ENCODE results near the gene CAMKMT. TPM values are rescaled to one million over a fixed set of nuclear protein-coding genes. Genes with fewer than 3 reads are reported as not detected.

Gene CAMKMT
- polyA plus RNA-seq, 3 donors, result 4.7 to 7.8 (median 7.0) TPM

GRCh38 chr2:44430342-44430741, 68.6 kb downstream of the CAMKMT start:
- intact Hi-C loops (cut with micrococcal nuclease), result no loop called here
- peaks cover 0 to 3% (median 0%) of the 10 kb centered on the region in 7 donors for H3K9me3 Mint-ChIP-seq
- Histone ChIP-seq H2AFZ (ENCODE audit: insufficient read depth, low read depth, low read length, poor library complexity, severe bottlenecking) (no peak overlapping the region), H3K27ac (ENCODE audit: low read depth in 1 of 2, low read length in 2 of 2) (no peak overlapping the region), H3K4me3 (replicated peaks in 1 of 3; ENCODE audit: low read depth in 2 of 3, low read length in 3 of 3) (no peak overlapping the region), H3K4me1 (ENCODE audit: control insufficient read depth in 1 of 2, insufficient read depth in 2 of 2, low read length in 2 of 2) (no peaks in the 10 kb centered on the region), H3K4me2 (replicated peaks; ENCODE audit: extremely low read depth, low read length, poor library complexity, severe bottlenecking) (no peak overlapping the region), H3K79me2 (ENCODE audit: insufficient read depth, low read length) (no peaks in the 10 kb centered on the region), H3K27me3 (ENCODE audit: control insufficient read depth in 2 of 2, insufficient read depth in 2 of 2, low read length in 2 of 2) (no peaks in the 10 kb centered on the region), H4K20me1 (ENCODE audit: insufficient read depth, low read length) (no peaks in the 10 kb centered on the region), H3K36me3 (replicated peaks in 1 of 2; ENCODE audit: control insufficient read depth in 1 of 2, insufficient read depth in 2 of 2, low read length in 2 of 2) (no peaks in the 10 kb centered on the region), H3K9ac (ENCODE audit: insufficient read depth, low read length, poor library complexity, severe bottlenecking) (no peak overlapping the region), H3K9me3 (replicated peaks in 1 of 2; ENCODE audit: control insufficient read depth in 1 of 2, insufficient read depth in 1 of 2, low read length in 2 of 2) (no peaks in the 10 kb centered on the region)
- peaks cover 0 to 1% of the 10 kb centered on the region in 2 donors for H3K36me3 Mint-ChIP-seq
- no peak for DNase-seq
- H3K27ac Mint-ChIP-seq, result no peak overlapping the region
- H3K4me3 Mint-ChIP-seq, result no peak overlapping the region
- peaks cover 0 to 2% (median 0%) of the 10 kb centered on the region in 3 donors for H3K27me3 Mint-ChIP-seq (ENCODE audit: low read depth in 3 of 3)
- peaks cover 4% of the 10 kb centered on the region for H3K4me1 Mint-ChIP-seq
- no CpG with 5 or more reads among the region's 1 CpG for WGBS (ENCODE audit: insufficient coverage)
- no peak for TF ChIP-seq CTCF (IDR thresholded peaks at IDR 0.05)

- no peak overlapping the region for H3K4me2 ChIP-seq (replicated peaks; ENCODE audit: extremely low read depth, low read length, poor library complexity, severe bottlenecking)
- no peak overlapping the region for H3K9ac ChIP-seq (ENCODE audit: insufficient read depth, low read length, poor library complexity, severe bottlenecking)
- Mint-ChIP-seq H3K36me3 (peaks cover 2 to 3% of the 10 kb centered on the region in 2 donors), H3K9me3 (peaks cover 0 to 1% (median 0%) of the 10 kb centered on the region in 7 donors), H3K4me3 (no peak overlapping the region), H3K27ac (no peak overlapping the region), H3K4me1 (peaks cover 4% of the 10 kb centered on the region), H3K27me3 (ENCODE audit: low read depth in 3 of 3) (peaks cover 0 to 2% (median 0%) of the 10 kb centered on the region in 3 donors)
- 90% methylated on average over 1 of the region's 4 CpGs for WGBS (ENCODE audit: insufficient coverage)
- no peaks in the 10 kb centered on the region for H3K79me2 ChIP-seq (ENCODE audit: insufficient read depth, low read length)
- H3K27me3 ChIP-seq (ENCODE audit: control insufficient read depth in 2 of 2, insufficient read depth in 2 of 2, low read length in 2 of 2), result no peaks in the 10 kb centered on the region
- H3K9me3 ChIP-seq (replicated peaks in 1 of 2; ENCODE audit: control insufficient read depth in 1 of 2, insufficient read depth in 1 of 2, low read length in 2 of 2), result no peaks in the 10 kb centered on the region
- no peaks in the 10 kb centered on the region for H4K20me1 ChIP-seq (ENCODE audit: insufficient read depth, low read length)
- no peak overlapping the region for H2AFZ ChIP-seq (ENCODE audit: insufficient read depth, low read depth, low read length, poor library complexity, severe bottlenecking)
- no peaks in the 10 kb centered on the region for H3K36me3 ChIP-seq (replicated peaks in 1 of 2; ENCODE audit: control insufficient read depth in 1 of 2, insufficient read depth in 2 of 2, low read length in 2 of 2)
- TF ChIP-seq CTCF (IDR thresholded peaks at IDR 0.05), result no peak
- no peaks in the 10 kb centered on the region for H3K4me1 ChIP-seq (ENCODE audit: control insufficient read depth in 1 of 2, insufficient read depth in 2 of 2, low read length in 2 of 2)
- H3K4me3 ChIP-seq (replicated peaks in 1 of 3; ENCODE audit: low read depth in 2 of 3, low read length in 3 of 3), result no peak overlapping the region
- DNase-seq, result no peak
- intact Hi-C loops (cut with micrococcal nuclease), result no loop called here
- no peak overlapping the region for H3K27ac ChIP-seq (ENCODE audit: low read depth in 1 of 2, low read length in 2 of 2)
These were observed 72.1 kb downstream of the CAMKMT start for GRCh38 chr2:44433895-44434294.
